ENCODE data around the gene TEX22. TPM values are rescaled to one million over a fixed set of nuclear protein-coding genes. Genes with fewer than 3 reads are reported as not detected.

Gene TEX22
- total and polyA plus RNA-seq, 8 donors: 0.18 to 0.35 TPM; not detected in 6

DNA sequence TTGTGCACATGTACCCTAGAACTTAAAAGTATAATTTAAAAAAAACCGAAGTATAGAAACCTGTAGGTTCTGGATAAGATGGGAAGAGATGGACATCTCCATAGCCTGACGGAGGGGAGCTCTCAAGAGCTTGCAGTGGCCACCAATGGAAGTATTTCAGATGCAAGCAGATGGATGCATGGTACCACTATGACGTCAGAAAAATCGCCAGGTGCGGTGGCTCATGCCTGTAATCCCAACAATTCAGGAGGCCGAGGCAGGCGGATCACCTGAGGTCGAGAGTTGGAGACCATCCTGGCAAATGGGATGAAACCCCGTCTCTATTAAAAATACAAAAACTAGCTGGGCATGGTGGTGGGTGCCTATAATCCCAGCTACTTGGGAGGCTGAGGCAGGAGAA is 3.4 kb downstream of the TEX22 start:
- no peak overlapping the region for H3K27ac ChIP-seq
- peaks cover 14 to 28% (median 22%) of the 10 kb centered on the region in 4 donors for H3K4me1 ChIP-seq
- DNase-seq: no peak
- no peaks in the 10 kb centered on the region for H3K27me3 ChIP-seq
- WGBS, 5 donors: 94 to 98% (median 97%) methylated on average over 9 of the region's 9 CpGs
- TF ChIP-seq POLR2A (IDR thresholded peaks at IDR 0.05) (no peak), POLR2AphosphoS5 (IDR thresholded peaks at IDR 0.05) (no peak), EP300 (IDR thresholded peaks at IDR 0.05) (no peak)
- TF ChIP-seq, protein P1, sequence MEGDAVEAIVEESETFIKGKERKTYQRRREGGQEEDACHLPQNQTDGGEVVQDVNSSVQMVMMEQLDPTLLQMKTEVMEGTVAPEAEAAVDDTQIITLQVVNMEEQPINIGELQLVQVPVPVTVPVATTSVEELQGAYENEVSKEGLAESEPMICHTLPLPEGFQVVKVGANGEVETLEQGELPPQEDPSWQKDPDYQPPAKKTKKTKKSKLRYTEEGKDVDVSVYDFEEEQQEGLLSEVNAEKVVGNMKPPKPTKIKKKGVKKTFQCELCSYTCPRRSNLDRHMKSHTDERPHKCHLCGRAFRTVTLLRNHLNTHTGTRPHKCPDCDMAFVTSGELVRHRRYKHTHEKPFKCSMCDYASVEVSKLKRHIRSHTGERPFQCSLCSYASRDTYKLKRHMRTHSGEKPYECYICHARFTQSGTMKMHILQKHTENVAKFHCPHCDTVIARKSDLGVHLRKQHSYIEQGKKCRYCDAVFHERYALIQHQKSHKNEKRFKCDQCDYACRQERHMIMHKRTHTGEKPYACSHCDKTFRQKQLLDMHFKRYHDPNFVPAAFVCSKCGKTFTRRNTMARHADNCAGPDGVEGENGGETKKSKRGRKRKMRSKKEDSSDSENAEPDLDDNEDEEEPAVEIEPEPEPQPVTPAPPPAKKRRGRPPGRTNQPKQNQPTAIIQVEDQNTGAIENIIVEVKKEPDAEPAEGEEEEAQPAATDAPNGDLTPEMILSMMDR (IDR thresholded peaks at IDR 0.05): no peak
- H3K9me3 ChIP-seq: peaks cover 0 to 47% (median 13%) of the 10 kb centered on the region in 4 donors
- H3K36me3 ChIP-seq: peaks cover 6 to 20% (median 14%) of the 10 kb centered on the region in 4 donors
- no peak overlapping the region for H3K4me3 ChIP-seq
- intact Hi-C loops (cut with DNase I; ENCODE audit: low total_unique reads): no loop called here

DNA sequence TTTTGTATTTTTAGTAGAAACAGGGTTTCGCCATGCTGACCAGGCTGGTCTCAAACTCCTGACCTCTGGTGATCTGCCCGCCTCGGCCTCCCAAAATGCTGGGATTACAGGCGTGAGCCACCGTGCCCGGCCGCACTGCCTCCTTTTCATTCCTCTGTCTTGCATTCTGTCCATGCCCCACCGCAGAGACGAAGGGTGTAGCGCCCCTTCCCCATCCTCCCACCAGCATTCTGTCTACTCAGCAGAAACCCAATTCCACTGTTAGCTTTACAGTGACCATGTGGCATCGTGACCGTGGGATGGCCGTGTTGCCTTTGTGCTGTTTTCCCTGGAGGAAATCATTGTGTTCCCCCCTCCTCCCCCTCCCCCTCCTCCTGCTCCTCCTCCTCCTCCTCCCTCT is 10.3 kb downstream of the TEX22 start:
- Histone ChIP-seq H3K4me1 (peaks cover 11 to 17% (median 15%) of the 10 kb centered on the region in 4 donors), H3K27me3 (peaks cover 0 to 39% (median 17%) of the 10 kb centered on the region in 3 donors), H3K4me3 (no peak overlapping the region), H3K9me3 (peaks cover 0 to 17% (median 6%) of the 10 kb centered on the region in 4 donors), H3K36me3 (no peaks in the 10 kb centered on the region), H3K27ac (no peak overlapping the region)
- WGBS, 5 donors: 80 to 88% (median 82%) methylated on average over 13 of the region's 13 CpGs
- TF ChIP-seq POLR2AphosphoS5 (IDR thresholded peaks at IDR 0.05): no peak
- no peak for TF ChIP-seq POLR2A (IDR thresholded peaks at IDR 0.05)
- no peak for TF ChIP-seq EP300 (IDR thresholded peaks at IDR 0.05)
- TF ChIP-seq, protein P1 (IDR thresholded peaks at IDR 0.05): no peak
- DNase-seq: no peak
- intact Hi-C loops (cut with DNase I; ENCODE audit: low total_unique reads): no loop called here

DNA sequence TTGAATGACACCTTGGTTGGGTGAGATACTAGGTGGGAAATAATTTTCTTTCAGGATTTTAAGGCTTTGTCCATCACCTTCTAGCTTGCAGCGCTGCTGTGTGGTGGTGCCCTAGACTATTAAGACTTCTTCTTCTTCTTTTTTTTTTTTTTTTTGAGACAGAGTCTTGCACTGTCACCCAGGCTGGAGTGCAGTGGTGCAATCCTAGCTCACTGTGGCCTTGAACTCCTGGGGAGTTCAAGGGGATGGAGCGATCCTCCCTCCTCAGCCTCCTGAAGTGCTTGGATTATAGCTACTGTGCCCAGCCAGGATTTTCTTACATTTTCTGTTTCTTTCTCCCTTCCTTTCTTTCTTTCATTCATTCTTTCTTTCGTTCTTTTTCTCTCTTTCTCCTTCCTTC is 11.0 kb downstream of the TEX22 start:
- 86 to 94% (median 88%) methylated on average over 3 of the region's 3 CpGs for WGBS, 5 donors
- DNase-seq: no peak
- intact Hi-C loops (cut with DNase I; ENCODE audit: low total_unique reads): no loop called here
- no peak for TF ChIP-seq EP300 (IDR thresholded peaks at IDR 0.05)
- TF ChIP-seq POLR2A (IDR thresholded peaks at IDR 0.05): no peak
- TF ChIP-seq, protein P1 (IDR thresholded peaks at IDR 0.05): no peak
- no peak for TF ChIP-seq POLR2AphosphoS5 (IDR thresholded peaks at IDR 0.05)
- Histone ChIP-seq H3K27me3 (peaks cover 0 to 44% (median 17%) of the 10 kb centered on the region in 3 donors), H3K4me3 (no peak overlapping the region), H3K36me3 (no peaks in the 10 kb centered on the region), H3K27ac (no peak overlapping the region), H3K4me1 (peaks cover 12 to 20% (median 17%) of the 10 kb centered on the region in 4 donors), H3K9me3 (peaks cover 0 to 11% (median 3%) of the 10 kb centered on the region in 4 donors)

DNA sequence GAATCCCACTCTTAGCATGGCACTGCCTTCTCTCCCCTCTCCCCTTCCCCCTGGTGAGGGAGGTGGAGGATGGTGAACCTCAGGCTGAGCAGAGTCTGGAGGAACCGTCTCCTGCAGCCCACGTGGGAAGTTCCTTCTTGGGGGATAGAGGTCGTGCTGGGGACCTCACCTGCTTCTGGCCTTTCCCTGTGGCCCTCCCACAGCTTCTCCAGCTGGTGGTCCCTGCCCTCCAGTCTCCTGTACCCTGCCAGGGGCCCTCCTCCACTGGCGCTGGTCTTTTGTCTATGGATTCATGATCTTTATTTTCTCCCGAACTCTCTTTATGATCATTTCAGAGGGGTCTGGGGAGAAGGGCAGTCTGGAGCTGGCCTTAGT is 12.3 kb downstream of the TEX22 start:
- TF ChIP-seq EP300 (IDR thresholded peaks at IDR 0.05): no peak
- TF ChIP-seq, protein P1 (IDR thresholded peaks at IDR 0.05): no peak
- WGBS, 5 donors: 21 to 43% (median 26%) methylated on average over 5 of the region's 5 CpGs
- peaks cover 0 to 52% (median 17%) of the 10 kb centered on the region in 3 donors for H3K27me3 ChIP-seq
- intact Hi-C loops (cut with DNase I; ENCODE audit: low total_unique reads): no loop called here
- no peak for DNase-seq
- peaks cover 16 to 32% (median 29%) of the 10 kb centered on the region in 4 donors for H3K4me1 ChIP-seq
- peak overlapping the region in 1 of 5 donors; percentile 44 for H3K27ac ChIP-seq
- no peaks in the 10 kb centered on the region for H3K9me3 ChIP-seq
- peak overlapping the region; percentile 35 to 47 (median 39) for H3K4me3 ChIP-seq
- H3K36me3 ChIP-seq: no peaks in the 10 kb centered on the region

Measured in stomach (tissue), 9 donors.